ENCODE results near the gene OAS1. TPM values are rescaled to one million over a fixed set of nuclear protein-coding genes. Genes with fewer than 3 reads are reported as not detected.
A peak's percentile ranks its signal among the peaks of the same experiment; 100 is the strongest.

The OAS1 gene
- total RNA-seq, 2 donors from 2014 or later, result not detected

GRCh38 chr12:112961074-112961473 lies 54.3 kb downstream of the OAS1 start:
- Histone ChIP-seq H3K36me3 (ENCODE audit: control insufficient read depth, insufficient read depth, low read length) (no peaks in the 10 kb centered on the region), H3K27ac (ENCODE audit: low read depth, low read length) (no peak overlapping the region), H3K27me3 (ENCODE audit: control insufficient read depth, insufficient read depth, low read length, poor library complexity, severe bottlenecking) (peaks cover 4% of the 10 kb centered on the region), H3K9me3 (ENCODE audit: control insufficient read depth, low read length) (peaks cover 9% of the 10 kb centered on the region), H3K4me3 (ENCODE audit: low read length) (no peak overlapping the region), H3K9ac (ENCODE audit: extremely low read depth, low read length, poor library complexity, severe bottlenecking) (no peak overlapping the region), H3K4me1 (ENCODE audit: control insufficient read depth, insufficient read depth, low read length) (no peaks in the 10 kb centered on the region)
- peaks cover 24% of the 10 kb centered on the region for H3K27me3 Mint-ChIP-seq (ENCODE audit: insufficient read depth)
- no peaks in the 10 kb centered on the region for H3K4me1 Mint-ChIP-seq
- WGBS, 2 experiments (ENCODE audit: insufficient coverage in 1 of 2, insufficient read length in 1 of 2), result 78 to 79% methylated on average over 5 to 7 of the region's 7 CpGs
- DNase-seq, result peak; percentile 52
- H3K9me3 Mint-ChIP-seq, result peaks cover 35% of the 10 kb centered on the region
- H3K36me3 Mint-ChIP-seq (ENCODE audit: low read depth), result no peaks in the 10 kb centered on the region
- TF ChIP-seq, protein P1, sequence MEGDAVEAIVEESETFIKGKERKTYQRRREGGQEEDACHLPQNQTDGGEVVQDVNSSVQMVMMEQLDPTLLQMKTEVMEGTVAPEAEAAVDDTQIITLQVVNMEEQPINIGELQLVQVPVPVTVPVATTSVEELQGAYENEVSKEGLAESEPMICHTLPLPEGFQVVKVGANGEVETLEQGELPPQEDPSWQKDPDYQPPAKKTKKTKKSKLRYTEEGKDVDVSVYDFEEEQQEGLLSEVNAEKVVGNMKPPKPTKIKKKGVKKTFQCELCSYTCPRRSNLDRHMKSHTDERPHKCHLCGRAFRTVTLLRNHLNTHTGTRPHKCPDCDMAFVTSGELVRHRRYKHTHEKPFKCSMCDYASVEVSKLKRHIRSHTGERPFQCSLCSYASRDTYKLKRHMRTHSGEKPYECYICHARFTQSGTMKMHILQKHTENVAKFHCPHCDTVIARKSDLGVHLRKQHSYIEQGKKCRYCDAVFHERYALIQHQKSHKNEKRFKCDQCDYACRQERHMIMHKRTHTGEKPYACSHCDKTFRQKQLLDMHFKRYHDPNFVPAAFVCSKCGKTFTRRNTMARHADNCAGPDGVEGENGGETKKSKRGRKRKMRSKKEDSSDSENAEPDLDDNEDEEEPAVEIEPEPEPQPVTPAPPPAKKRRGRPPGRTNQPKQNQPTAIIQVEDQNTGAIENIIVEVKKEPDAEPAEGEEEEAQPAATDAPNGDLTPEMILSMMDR (conservative IDR thresholded peaks at IDR 0.05), result no peak
- H3K4me3 Mint-ChIP-seq, result no peak overlapping the region
- H3K27ac Mint-ChIP-seq, result no peak overlapping the region

GRCh38 chr12:112961536-112961935 lies 54.8 kb downstream of the OAS1 start:
- Mint-ChIP-seq H3K4me1 (no peaks in the 10 kb centered on the region), H3K27me3 (ENCODE audit: insufficient read depth) (peaks cover 19% of the 10 kb centered on the region), H3K36me3 (ENCODE audit: low read depth) (no peaks in the 10 kb centered on the region), H3K9me3 (peaks cover 35% of the 10 kb centered on the region), H3K27ac (no peak overlapping the region), H3K4me3 (no peak overlapping the region)
- no peak for DNase-seq
- H3K4me1 ChIP-seq (ENCODE audit: control insufficient read depth, insufficient read depth, low read length), result no peaks in the 10 kb centered on the region
- H3K4me3 ChIP-seq (ENCODE audit: low read length), result no peak overlapping the region
- H3K27me3 ChIP-seq (ENCODE audit: control insufficient read depth, insufficient read depth, low read length, poor library complexity, severe bottlenecking), result peaks cover 4% of the 10 kb centered on the region
- WGBS, 2 experiments (ENCODE audit: insufficient coverage in 1 of 2, insufficient read length in 1 of 2), result 94% methylated on average over 3 to 4 of the region's 4 CpGs
- H3K9me3 ChIP-seq (ENCODE audit: control insufficient read depth, low read length), result peaks cover 9% of the 10 kb centered on the region
- no peak overlapping the region for H3K9ac ChIP-seq (ENCODE audit: extremely low read depth, low read length, poor library complexity, severe bottlenecking)
- TF ChIP-seq, protein P1 (conservative IDR thresholded peaks at IDR 0.05), result no peak
- no peaks in the 10 kb centered on the region for H3K36me3 ChIP-seq (ENCODE audit: control insufficient read depth, insufficient read depth, low read length)
- no peak overlapping the region for H3K27ac ChIP-seq (ENCODE audit: low read depth, low read length)

GRCh38 chr12:112962561-112962960 lies 55.8 kb downstream of the OAS1 start:
- Histone ChIP-seq H3K27me3 (ENCODE audit: control insufficient read depth, insufficient read depth, low read length, poor library complexity, severe bottlenecking) (peaks cover 4% of the 10 kb centered on the region), H3K9ac (ENCODE audit: extremely low read depth, low read length, poor library complexity, severe bottlenecking) (no peak overlapping the region), H3K27ac (ENCODE audit: low read depth, low read length) (no peak overlapping the region), H3K9me3 (ENCODE audit: control insufficient read depth, low read length) (peaks cover 9% of the 10 kb centered on the region), H3K4me1 (ENCODE audit: control insufficient read depth, insufficient read depth, low read length) (no peaks in the 10 kb centered on the region), H3K4me3 (ENCODE audit: low read length) (no peak overlapping the region), H3K36me3 (ENCODE audit: control insufficient read depth, insufficient read depth, low read length) (no peaks in the 10 kb centered on the region)
- Mint-ChIP-seq H3K4me3 (no peak overlapping the region), H3K36me3 (ENCODE audit: low read depth) (no peaks in the 10 kb centered on the region), H3K27me3 (ENCODE audit: insufficient read depth) (peaks cover 12% of the 10 kb centered on the region), H3K4me1 (no peaks in the 10 kb centered on the region), H3K9me3 (peaks cover 35% of the 10 kb centered on the region), H3K27ac (no peak overlapping the region)
- TF ChIP-seq, protein P1 (conservative IDR thresholded peaks at IDR 0.05), result no peak
- WGBS, 2 experiments (ENCODE audit: insufficient coverage in 1 of 2, insufficient read length in 1 of 2), result 87% methylated on average over 7 of the region's 7 CpGs; no CpG with 5 or more reads in 1 of the 2 experiments
- DNase-seq, result peak; percentile 31

Measured in endodermal cell (in vitro differentiated cells).